HG02610 (cell line): ENCODE results near the gene P4HB.
"Not testable (repeated sequence)": the region's sequence is repeated elsewhere in the genome, so short reads cannot be mapped to it uniquely, and the experiment has no call there.

Experiments used
- ATAC-seq: cut with Tn5 transposase; IDR thresholded peaks from one replicate; pipeline ENCODE4 v1.9.1; 2021; ENCODE audit warnings: mild to moderate bottlenecking, moderate library complexity; ENCODE audit not compliant: unreplicated experiment

P4HB gene

DNA sequence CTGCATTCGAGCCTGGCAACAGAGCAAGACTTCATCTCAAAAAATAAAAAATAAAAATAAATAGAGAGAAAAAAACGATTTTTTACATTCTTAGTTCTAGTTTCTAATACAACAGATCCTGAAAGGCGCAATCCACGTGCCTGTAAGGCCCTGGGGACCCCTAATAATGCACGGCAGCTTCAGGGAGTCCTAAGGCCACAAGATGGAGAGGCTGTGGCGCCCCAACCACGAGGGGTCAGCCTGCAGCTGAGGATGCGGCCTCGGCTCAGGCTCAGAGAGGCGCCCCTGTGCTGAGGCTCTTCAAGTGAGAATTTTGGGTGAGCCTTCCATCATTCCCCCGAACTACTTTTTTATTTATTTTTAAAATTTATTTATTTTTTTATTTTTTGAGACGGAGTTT lies 10.9 kb downstream of the P4HB start:
- ATAC-seq = no peak

GRCh38 chr17:81846743-81847689 lies 13.3 kb downstream of the P4HB start:
- no peak for ATAC-seq

DNA sequence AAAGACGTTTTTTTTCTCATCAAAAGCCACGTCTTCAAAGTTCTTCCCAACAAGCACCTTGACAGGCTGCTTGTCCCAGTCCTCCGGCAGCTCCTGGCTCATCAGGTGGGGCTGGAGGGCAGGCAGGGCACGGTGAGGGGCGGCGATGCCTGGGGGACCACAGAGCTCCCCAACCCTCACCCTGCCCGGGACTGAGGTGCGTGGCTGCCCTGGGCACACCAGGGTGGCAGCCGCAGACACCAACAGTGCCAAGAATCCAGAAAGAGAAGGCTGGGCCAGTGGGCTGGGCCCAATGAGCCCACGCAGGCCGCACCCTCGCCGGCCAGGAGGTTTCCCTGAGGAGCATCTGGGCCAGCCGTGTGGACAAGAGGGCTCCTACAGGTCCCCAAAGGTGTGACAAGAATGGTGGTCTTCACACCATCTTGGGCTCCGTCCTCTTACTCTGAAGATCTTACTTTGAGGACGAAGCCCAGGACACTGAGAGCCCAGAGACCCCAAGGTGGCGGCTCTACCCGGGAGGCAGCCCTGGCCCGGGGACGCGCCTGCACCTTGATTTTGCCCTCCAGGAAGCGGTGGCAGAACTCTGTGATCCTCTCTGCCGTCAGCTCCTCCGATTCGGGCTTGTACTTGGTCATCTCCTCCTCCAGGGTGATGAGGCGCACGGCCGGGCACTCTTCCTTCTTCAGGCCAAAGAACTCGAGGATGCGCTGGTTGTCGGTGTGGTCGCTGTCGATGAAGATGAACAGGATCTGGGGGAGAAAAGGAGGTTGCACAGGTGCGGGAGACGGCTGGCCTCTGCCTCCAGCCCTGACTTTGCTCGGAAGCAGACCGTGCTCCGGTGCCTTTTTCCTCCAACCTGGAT lies 14.2 kb downstream of the P4HB start:
- no peak for ATAC-seq

- no peak for ATAC-seq
Measured at GRCh38 chr17:81845361-81845760, 15.0 kb downstream of the P4HB start.

DNA sequence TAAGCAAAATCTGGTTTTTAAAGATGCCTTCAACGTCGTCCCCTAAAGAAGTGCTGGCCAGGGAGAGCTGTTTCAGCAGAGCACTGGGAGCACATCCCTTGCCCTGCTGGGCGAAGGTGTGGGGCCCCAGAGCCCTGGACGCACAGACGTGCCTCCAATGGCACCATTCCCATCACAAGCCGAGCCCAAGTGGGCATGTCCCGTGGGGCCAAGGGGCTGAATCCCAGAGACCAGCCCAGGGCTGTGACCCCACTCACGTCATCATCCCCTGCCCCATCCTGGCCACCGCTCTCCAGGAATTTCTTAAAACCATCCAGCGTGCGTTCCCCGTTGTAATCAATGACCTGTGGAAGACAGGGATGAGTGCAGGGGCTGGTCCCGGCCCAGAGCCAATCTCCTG lies 15.4 kb downstream of the P4HB start:
- no peak for ATAC-seq

- ATAC-seq = no peak
Measured at GRCh38 chr17:81844327-81844851, 15.9 kb downstream of the P4HB start.

- ATAC-seq = no peak
Measured at GRCh38 chr17:81843713-81844326, 16.5 kb downstream of the P4HB start.

- no peak for ATAC-seq
Measured at GRCh38 chr17:81842725-81843504, 17.4 kb downstream of the P4HB start.

- ATAC-seq = no peak
Measured at GRCh38 chr17:81842378-81842724, 18.0 kb downstream of the P4HB start.

DNA sequence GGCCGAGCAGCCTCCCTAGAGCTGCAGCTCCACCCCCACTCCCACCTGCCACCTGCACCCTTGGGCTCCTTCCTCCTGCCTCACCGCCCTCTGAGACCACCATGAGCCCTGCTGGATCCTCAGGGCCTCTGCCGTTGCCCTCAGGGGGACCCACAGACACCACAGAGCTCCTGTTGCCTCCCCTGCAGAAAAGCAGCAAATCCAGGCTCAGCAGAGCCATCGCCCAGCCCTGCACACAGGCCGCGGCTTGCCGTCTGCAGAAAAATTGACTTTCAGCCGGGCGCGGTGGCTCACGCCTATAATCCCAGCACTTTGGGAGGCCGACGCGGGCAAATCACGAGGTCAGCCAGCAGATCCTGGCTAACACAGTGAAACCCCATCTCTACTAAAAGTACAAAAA lies 18.5 kb downstream of the P4HB start:
- no peak for ATAC-seq

DNA sequence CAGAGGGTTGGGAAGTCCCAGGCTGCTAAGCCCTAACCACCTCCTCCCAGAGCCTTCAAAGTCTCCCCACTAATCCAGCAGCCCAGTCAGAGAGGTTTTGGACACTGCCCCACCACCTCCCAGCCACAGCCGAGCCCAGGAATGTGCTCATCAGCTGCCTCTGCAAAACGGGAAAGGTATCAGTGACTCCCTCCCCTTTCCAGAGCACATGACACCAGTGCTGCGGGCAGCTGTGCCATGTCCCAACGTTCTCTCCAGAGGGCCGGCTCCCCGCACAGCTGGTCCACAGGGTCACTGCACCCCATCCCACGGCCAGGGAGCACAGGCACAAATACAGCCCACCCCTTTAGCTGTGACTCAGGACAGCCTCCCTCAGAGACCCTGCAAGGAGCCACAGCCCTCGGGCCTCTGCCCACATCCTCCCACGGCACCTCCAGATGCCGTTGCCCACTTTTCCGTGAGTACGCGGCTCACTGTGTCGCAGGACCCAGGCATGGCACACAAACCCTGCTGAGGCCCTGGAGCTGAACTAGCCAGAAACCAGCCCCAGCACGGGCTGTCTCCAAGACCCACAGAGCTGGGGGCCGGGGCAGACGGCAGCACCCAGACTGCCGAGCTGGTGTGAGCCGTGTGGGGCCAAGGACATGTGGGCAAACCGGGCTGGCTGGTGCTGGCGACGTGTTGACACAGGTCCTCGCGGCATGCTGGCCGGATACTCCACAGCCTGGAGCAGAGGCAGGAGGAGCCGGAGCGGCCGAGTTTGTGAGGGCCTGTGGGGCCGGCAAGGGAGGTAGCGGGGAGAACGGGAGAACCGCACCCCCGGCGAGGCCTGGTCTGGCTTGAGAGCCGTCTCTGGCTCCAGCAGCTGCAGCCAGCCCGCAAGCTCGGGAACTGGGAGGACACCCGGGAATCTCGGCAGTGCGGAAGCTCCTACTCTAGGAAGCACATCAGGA lies 19.2 kb downstream of the P4HB start:
- no peak for ATAC-seq

DNA sequence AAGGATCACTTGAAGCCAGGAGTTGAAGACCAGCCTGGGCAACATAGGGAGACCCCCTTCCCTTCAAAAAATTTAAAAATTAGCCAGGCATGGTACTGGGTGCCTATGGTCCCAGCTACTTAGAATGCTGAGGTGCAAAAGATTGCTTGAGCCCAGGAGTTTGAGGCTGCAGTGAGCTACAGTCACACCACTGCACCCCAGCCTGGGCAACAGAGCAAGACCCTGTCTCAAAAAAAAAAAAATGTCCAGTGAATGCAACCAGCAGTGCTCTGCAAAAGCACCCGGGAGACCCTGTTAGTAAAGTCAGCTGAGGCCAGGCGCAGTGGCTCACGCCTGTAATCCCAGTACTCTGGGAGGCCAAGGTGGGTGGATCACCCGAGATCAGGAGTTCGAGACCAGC lies 20.3 kb downstream of the P4HB start:
- ATAC-seq = not testable (repeated sequence)

DNA sequence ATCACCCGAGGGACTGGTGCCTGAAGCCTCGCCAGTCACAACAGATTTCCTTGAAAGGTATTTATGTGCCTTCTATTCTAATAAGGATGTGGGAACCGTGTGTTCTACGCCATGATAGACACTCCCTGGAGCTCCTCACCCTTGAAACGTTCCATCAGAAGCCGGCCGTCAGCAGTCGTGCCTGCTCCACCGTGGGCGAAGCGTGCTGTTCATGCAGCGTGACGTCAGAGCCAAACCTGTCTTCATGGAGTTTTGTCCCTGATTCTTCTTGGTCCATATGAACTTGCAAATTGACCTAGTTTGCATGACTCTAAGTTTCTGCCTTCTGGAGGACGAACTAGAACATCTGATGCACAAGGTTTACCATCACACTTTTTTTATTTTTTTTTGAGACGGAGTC lies 21.0 kb downstream of the P4HB start:
- ATAC-seq = no peak

DNA sequence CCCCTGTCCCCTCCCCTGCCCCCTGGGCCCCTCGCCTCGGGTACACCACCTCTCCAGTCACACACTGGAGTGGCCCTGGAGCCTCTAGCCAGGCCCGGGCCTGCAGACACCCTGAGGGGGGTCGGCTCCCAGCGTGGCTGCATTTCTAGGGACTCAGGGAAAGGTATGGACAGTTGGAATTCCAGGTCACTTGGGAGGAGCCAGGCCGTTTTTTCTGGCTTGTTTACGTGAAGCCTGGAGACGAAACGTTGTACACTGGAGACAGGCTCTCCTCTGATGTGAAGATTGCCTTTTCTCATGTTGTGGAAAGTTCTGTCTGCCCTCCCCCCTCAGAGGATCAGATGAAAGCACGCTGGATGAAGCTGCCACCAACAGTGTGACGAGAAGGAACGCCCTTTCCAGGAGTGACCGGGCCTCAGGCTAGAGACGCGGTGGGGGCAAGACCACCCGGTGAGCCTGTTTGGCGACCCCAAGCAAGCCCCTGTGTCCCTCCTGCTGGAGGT lies 21.5 kb downstream of the P4HB start:
- no peak for ATAC-seq

GRCh38 chr17:81837641-81838040 lies 22.7 kb downstream of the P4HB start:
- no peak for ATAC-seq

GRCh38 chr17:81834831-81835267 lies 25.5 kb downstream of the P4HB start, which contains the start of gene PPP1R27:
Gene PPP1R27, minus strand, starts transcription at chr17:81835050. Its CDS starts 97 bp downstream, at chr17:81834953.
- no peak for ATAC-seq

GRCh38 chr17:81833921-81834830 lies 26.2 kb downstream of the P4HB start:
- no peak for ATAC-seq
